ENCODE results near the gene COL3A1.

Gene COL3A1

DNA sequence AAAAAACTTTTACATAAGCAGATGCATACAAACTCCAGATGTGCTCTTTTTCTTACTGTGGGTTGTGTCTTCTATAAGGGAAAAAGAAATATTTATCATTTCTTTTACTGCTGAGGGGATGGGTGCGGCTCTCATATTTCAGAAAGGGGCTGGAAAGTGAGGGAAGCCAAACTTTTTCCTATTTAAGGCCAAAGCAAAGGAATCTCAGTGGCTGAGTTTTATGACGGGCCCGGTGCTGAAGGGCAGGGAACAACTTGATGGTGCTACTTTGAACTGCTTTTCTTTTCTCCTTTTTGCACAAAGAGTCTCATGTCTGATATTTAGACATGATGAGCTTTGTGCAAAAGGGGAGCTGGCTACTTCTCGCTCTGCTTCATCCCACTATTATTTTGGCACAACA, at the start of gene COL3A1:
TSS of gene COL3A1 (plus strand) at position 210 of the 400 bp plus-strand sequence. CDS start at position 327, 117 bp downstream.
- DNase-seq (ENCODE audit: low spot score) (no peak), FAIRE-seq (no peak)

DNA sequence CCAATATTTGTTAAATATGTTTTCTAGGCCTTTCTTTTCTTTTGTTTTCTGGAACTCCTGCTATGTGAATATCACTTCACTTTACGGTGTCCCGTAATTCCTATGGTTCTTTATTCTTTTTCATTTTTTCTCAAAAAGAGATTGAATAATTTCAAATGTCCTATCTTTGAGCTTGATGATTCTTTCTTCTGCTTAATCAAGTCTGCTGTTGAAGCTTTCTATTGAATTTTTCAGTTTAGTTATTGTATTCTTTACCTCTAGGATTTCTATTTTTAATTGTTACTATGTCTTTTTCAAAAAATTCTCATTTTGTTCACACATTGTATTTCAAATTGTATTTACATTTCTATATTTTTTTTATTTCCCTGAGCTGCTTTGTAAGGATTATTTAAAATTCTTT, 45.5 kb upstream of the COL3A1 start:
- FAIRE-seq, result no peak
- no peak for DNase-seq (ENCODE audit: low spot score)

GRCh38 chr2:188931361-188931760, 42.8 kb upstream of the COL3A1 start:
- no peak for FAIRE-seq
- no peak for DNase-seq (ENCODE audit: low spot score)

DNA sequence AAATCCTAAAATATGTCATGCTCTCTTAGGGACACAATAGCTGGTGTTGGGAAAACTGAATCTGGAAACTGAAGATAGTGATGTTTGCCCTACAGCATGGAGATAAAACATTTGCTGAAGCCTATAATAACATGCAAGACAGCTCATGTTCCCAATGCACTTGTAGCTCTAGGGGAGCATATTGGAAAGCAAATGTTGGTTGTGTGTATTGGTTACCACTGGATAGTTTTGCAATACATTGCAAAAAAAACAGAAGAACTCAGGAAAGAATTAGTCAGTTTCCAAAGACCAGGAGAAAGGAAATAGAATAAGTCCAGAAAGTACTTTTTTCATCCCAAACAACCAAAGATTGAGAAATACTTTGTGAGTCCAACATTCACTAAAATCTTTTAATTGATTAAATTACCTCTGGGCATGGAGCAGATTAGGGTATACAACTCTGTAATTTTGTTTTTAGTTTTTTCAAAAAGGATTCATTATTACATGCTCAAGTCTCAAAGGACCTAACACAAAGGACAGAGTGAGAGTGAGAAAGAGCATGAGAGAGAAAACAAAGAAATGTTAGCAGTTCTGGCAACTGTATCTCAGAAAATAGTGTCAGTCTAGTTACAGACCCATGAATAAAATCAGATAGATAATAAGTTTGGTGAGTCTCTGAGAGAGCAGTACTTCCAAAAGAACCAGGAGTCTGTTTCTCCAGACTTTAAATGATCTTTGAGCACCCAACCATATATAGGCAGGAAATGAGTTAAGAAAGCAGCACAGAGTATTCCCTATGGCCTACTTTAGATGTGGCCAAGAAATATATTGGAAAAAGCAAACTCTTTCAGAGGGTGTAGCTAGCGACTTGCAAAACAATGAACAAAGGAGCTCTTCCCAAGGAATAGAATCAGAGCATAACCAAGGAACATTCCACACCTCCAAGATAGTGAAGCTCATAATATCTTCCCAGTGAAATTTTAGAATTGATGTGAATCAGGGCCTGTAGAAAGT, 36.6 kb upstream of the COL3A1 start:
- DNase-seq (ENCODE audit: low spot score), result no peak
- no peak for FAIRE-seq

DNA sequence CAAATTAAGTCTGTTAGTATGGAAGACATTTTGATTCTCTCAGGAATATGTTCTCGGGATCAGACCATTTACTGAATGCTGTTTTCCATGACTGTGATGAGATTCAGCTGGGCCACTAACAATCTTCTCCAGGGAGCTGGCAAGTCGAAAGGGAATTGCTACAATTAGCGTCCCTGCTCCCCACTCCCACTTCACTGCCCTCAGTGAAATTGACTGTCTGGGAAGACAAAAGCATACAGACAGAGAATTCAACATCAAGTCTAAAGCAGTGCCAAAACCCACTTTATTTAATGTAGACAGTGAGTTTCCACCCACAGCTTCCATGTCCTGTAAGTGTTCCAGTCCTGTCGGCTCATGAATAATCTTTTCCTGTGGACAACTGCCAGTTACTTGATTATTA, 34.0 kb upstream of the COL3A1 start:
- FAIRE-seq, result no peak
- DNase-seq (ENCODE audit: low spot score), result no peak

DNA sequence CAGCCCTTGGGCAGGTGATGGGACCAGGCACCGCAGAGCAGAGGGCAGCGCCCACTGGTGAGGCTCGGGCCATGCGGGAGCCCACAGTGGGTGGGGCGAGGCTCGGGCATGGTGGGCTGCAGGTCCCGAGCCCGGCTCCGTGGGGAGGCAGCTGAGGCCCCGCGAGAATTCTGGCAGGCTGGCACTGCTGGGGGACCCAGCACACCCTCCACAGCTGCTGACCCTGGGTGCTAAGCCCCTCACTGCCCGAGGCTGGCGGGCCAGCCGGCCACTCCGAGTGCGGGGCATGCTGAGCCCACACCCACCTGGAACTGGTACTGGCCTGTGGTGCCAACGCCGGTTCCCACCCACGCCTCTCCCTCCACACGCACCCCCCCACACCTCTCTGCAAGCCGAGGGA, 29.7 kb upstream of the COL3A1 start:
- DNase-seq (ENCODE audit: low spot score) (no peak), FAIRE-seq (no peak)

DNA sequence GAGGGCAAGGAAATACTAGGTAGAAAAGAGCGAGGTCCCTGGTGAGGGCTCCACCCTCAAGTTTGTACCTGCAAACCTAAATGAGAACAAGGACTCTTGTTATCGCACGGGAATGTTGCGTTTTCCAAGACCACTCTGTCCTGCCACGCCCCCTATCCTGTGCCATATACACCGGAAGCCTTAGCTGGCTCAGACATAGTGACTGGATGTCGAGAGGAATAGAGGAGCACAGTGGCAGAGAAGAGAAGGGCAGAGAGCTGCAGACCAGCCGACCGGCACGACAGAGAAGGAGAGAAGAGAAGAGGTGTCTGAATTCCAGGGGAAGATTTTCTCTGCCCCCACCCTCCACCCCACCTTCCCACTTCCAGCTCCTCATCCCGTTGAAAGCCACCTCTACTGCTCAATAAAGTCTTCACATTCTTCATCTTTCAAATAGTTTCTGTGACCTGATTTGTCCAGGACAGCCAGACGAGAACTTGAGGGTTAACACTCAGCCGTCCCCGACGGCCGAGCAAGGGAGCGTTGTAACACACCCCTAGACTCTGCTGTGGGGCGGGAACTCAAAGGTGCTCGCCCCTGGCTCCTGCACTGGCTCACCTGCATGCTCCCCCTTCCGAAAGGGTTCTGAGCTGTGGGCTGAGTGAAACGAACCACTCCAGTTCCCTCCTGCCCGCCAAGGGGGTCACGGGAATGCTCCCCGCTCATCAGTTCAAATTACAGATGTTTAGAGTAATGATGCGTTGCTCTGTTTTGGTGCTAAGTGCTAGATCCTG, 24.9 kb upstream of the COL3A1 start:
- no peak for DNase-seq (ENCODE audit: low spot score)
- FAIRE-seq, result no peak

GRCh38 chr2:188952901-188953300, 21.3 kb upstream of the COL3A1 start:
- FAIRE-seq (no peak), DNase-seq (ENCODE audit: low spot score) (no peak)

DNA sequence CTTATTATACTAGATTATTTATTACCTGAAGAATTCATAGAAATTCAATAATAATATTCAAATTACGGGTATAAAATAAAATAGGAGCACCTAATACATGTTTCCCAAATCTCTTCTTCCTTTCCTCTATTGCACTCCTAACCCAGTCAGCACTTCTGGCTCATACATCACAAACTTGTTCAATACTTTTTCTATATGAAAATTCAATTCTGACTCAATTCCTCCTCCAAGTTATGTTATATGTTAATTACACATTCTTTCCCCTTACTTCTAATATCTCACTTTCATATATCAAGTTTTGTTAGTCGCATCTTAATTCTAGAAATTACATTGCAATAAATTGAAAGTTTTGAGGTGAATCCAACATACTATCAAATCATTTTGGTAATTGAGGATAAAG, 17.9 kb upstream of the COL3A1 start:
- FAIRE-seq (no peak), DNase-seq (ENCODE audit: low spot score) (no peak)

GRCh38 chr2:188956961-188957360, 17.2 kb upstream of the COL3A1 start:
- DNase-seq (ENCODE audit: low spot score) (no peak), FAIRE-seq (no peak)

DNA sequence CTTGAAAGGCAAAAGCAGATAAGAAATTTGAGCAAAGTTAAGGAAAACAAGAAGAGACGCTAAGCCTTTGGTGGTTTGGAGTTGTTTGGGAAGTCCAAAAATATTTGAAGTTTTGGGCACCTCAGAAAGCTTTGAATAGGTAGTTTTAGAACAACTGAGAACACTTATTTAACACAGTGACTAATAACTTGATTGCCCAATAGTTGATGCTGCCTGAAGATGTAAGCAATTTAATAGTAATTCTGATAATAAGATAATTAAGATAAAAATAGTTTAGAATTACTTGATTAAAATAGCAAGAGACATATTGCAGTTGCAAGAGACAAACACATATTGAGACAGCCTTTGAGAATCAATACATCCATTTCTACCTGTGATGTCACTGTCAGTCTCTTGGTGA, 16.5 kb upstream of the COL3A1 start:
- FAIRE-seq (no peak), DNase-seq (ENCODE audit: low spot score) (no peak)

DNA sequence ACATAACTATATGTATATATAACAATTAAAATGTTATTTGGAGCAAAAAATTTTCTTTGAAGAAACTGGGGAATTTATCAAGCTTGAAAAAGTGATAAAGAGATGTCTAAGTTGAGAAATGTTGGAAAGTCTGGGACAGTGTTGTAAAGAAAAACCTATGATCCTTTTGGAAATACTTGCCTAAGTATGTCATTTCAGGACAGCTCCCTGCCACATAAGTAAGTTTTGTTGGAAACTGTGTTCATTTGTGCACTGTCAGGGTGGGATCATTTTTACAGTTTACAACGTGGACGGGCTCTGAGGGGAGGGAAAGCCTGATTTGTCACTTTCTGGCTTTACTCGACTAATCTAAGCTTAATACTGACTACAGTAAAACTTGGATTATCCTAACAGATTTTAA, 10.4 kb upstream of the COL3A1 start:
- FAIRE-seq (no peak), DNase-seq (ENCODE audit: low spot score) (no peak)

DNA sequence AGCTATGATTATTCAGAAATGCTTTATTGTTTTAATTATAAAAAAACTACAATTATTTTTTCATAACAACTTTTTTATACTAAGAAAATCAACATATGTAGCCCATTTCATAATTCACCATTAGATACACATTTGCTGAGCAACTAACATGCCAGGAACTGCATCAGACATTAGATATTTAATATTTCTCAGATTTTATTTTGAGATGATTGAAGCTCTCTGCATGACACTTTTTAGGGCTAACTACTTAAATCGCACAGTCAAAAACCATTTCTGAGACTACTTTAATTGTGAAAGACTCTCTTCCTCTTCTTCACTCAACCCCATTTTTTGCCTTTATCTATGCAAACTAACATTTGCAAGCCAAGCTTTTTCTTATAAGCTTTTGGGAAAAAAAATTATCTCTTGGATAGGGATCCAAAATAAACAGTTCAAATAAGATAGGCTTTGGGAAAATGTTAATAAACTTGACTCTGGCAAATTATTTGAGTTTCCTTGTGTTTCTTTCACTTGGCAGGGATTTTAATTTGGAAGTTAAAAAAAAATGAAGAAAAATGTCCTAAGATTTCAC, 9.1 kb upstream of the COL3A1 start:
- no peak for FAIRE-seq
- no peak for DNase-seq (ENCODE audit: low spot score)

DNA sequence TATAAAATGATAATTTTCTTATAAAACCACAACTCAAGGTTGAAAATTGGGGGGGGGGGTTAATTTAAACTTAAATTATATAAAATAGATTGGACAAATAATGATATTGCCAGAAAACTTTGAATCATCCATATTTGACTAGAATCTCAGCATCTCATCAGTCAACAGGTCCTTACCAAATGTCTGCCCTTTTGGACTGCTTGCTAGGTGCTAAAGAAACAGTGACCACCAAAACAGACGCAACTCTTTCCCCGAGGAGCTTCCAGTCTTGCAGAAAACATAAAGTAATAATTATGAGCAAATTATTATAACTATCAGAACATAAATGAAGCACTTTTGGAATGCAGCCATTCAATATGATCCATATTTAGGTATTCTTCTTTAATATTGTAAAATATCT, 8.6 kb upstream of the COL3A1 start:
- no peak for FAIRE-seq

GRCh38 chr2:188966079-188966571, 8.0 kb upstream of the COL3A1 start:
- DNase-seq (ENCODE audit: low spot score) (no peak), FAIRE-seq (no peak)

More for the DNA sequence above, 8.6 kb upstream of the COL3A1 start:
- DNase-seq (ENCODE audit: low spot score), result no peak

- FAIRE-seq (no peak), DNase-seq (ENCODE audit: low spot score) (no peak)
Measured at GRCh38 chr2:188966728-188967440, 7.3 kb upstream of the COL3A1 start.

DNA sequence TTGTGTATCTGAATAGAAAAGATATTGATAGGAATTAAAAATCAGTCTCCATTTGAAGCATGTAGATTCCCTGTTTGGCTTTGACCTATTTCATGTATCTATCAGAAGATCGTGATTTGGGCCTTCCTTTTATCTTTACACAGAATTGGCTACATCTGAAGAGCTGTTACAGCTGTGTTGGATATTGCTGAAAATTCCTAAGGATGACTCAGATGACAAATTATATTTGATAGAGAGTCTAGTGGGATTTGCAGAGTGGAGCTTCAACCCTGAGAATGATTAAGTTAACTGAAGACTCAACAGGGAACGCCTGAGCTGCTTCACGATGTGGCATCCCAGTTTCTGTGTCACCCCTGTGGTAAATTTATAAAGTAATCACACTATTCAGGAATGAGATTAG, 4.9 kb upstream of the COL3A1 start:
- DNase-seq (ENCODE audit: low spot score) (peak; percentile 19), FAIRE-seq (peak; percentile 54)

DNA sequence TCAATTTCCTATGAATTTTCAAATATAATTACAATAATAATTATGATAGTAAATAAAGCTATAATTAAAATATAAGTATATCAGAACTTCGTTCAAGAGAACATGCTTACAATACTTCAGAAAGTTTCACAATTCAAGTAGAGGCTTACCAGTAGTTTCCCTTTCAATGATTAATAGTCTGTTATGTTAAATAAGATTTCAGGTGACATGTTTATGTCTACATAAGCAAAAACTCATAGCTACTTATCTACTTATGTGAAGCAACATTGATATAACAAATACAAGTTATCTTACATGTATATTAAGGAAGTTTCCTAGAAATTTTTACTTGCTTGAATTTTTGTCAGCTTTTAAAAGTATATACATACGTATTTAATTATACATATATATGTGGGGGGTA, 4.5 kb upstream of the COL3A1 start:
- DNase-seq (ENCODE audit: low spot score), result no peak
- FAIRE-seq, result no peak

DNA sequence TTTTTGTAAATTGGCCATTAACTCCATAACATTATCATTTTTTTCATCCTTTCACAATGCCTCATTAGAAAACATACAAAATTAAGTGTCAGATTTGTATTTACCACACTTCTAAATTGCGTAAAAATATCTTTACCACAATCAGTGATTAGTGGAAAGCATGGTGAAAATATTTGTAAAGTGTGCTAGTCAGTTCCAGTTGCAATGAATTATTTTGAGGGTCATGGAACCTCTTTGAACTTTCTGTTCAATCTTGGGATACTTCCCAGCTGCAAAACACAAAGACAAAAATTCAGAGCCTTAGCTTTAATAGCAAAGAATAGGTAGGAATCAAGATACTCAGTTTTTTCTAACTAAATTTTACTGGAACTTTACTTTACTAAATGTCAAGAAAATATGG, 4.0 kb upstream of the COL3A1 start:
- DNase-seq (ENCODE audit: low spot score), result no peak
- FAIRE-seq, result no peak

- no peak for DNase-seq (ENCODE audit: low spot score)
- no peak for FAIRE-seq
Measured at GRCh38 chr2:188971432-188971861, 2.7 kb upstream of the COL3A1 start.

DNA sequence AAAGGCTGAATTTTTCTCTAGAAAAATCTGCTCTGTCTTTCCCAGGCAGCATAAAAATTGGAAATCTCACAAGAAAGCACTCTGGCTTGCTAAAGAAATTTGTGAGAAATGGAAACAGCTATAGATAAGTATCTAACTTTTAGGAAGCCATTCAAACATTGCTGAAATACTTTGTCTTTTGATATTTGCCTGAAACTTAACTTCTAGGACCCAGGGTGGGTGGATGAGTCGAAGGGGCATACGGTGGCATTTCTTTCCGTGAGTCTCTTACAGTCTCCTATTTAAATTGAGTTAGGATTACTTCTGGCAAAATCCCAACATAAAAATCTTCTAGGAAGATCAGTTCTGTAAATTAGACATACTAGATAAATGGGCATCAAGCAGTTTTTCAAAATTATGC, 532 bp upstream of the COL3A1 start:
- DNase-seq (ENCODE audit: low spot score) (no peak), FAIRE-seq (no peak)
